IgD-negative memory B cell (primary cell): ENCODE data around the gene GALNT17. TPM values are rescaled to one million over a fixed set of nuclear protein-coding genes. Genes with fewer than 3 reads are reported as not detected.
"Not testable (repeated sequence)": the region's sequence is repeated elsewhere in the genome, so short reads cannot be mapped to it uniquely, and the experiment has no call there.

ENCODE experiments used
- H3K27ac Mint-ChIP-seq, 3 donors: one replicate each; pipeline ENCODE4 v1.8.0; 2020 to 2022; ENCODE audit warnings: mild to moderate bottlenecking in 3 of 3, mixed read lengths in 3 of 3, moderate library complexity in 1 of 3
- H3K27me3 Mint-ChIP-seq: one replicate; pipeline ENCODE4 v1.8.0; 2021; ENCODE audit warnings: mixed read lengths
- H3K36me3 Mint-ChIP-seq: one replicate; pipeline ENCODE4 v1.8.0; 2020; ENCODE audit warnings: mild to moderate bottlenecking, mixed read lengths
- H3K4me1 Mint-ChIP-seq, 3 donors: one replicate each; pipeline ENCODE4 v1.8.0; 2020 to 2022; ENCODE audit warnings: mixed read lengths in 3 of 3, mild to moderate bottlenecking in 1 of 3
- H3K4me3 Mint-ChIP-seq, 4 donors: one replicate each; pipeline ENCODE4 v1.8.0; 2020 to 2022; ENCODE audit warnings: mild to moderate bottlenecking in 4 of 4, mixed read lengths in 4 of 4, moderate library complexity in 3 of 4
- H3K9me3 Mint-ChIP-seq, 3 donors: one replicate each; pipeline ENCODE4 v1.8.0; 2020 to 2021; ENCODE audit warnings: mixed read lengths in 3 of 3, mild to moderate bottlenecking in 1 of 3
- polyA plus RNA-seq: library from polyadenylated mRNA; unstranded; fragments of 300-500 nt; fragmentation: Illumina TruSeq; gene quantifications from one replicate; pipeline ENCODE4 v1.2.3, GENCODE V29; 2021

GALNT17 gene
- polyA plus RNA-seq, 1 donor from 2014 or later, result not detected

- no peaks in the 10 kb centered on the region for H3K27me3 Mint-ChIP-seq
- no peaks in the 10 kb centered on the region for H3K36me3 Mint-ChIP-seq
- no peaks in the 10 kb centered on the region for H3K4me1 Mint-ChIP-seq
Measured at GRCh38 chr7:71618278-71618677, 486.3 kb downstream of the GALNT17 start.

DNA sequence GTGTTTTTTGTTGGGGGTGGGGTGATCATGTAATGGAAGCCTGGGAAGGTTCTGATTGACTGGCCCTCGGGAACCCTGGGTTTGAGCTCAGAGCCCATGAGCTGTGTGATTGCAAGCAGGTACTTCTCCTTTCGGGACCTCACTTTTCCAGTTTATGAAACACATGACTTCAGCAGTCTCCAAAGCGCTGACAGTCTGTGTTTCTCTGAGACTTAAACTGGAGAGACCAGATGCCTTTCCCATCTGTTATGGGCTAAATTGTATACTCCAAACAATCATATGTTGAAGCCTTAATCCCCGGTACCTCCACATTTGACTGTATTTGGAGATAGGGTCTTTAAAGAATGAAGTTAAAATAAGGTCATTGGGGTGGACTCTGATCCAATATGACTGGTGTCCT, 493.6 kb downstream of the GALNT17 start:
- H3K4me1 Mint-ChIP-seq, result no peaks in the 10 kb centered on the region
- H3K9me3 Mint-ChIP-seq, result peaks cover 0 to 3% (median 2%) of the 10 kb centered on the region in 3 donors
- H3K27me3 Mint-ChIP-seq, result no peaks in the 10 kb centered on the region
- H3K27ac Mint-ChIP-seq, result no peak overlapping the region
- no peaks in the 10 kb centered on the region for H3K36me3 Mint-ChIP-seq
- H3K4me3 Mint-ChIP-seq, result no peak overlapping the region

More at GRCh38 chr7:71618278-71618677, 486.3 kb downstream of the GALNT17 start:
- no peak overlapping the region for H3K4me3 Mint-ChIP-seq
- peaks cover 0 to 9% (median 0%) of the 10 kb centered on the region in 3 donors for H3K9me3 Mint-ChIP-seq
- H3K27ac Mint-ChIP-seq, result no peak overlapping the region

DNA sequence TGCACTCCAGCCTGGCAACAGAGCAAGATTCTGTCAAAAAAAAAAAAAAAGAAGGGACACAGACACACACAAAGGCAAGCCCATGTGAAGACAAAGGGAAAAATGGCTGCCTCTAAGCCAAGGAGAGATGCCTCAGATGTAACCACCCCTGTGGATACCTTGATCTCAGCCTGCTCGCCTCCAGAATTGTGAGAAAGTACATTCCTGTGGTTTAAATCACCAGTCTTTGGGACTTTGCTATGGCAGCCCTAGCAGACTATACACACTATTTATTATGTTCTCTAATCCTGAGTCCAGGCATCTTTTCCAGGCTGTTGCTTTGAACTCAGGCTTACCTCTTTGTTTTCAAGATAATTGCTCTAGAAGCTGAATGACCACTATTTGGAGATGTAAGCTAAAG, 494.3 kb downstream of the GALNT17 start:
- H3K9me3 Mint-ChIP-seq, result peaks cover 0 to 5% (median 5%) of the 10 kb centered on the region in 3 donors
- no peaks in the 10 kb centered on the region for H3K4me1 Mint-ChIP-seq
- H3K36me3 Mint-ChIP-seq, result no peaks in the 10 kb centered on the region
- H3K27me3 Mint-ChIP-seq, result no peaks in the 10 kb centered on the region
- H3K27ac Mint-ChIP-seq, result no peak overlapping the region
- H3K4me3 Mint-ChIP-seq, result no peak overlapping the region

GRCh38 chr7:71627651-71628050, 495.7 kb downstream of the GALNT17 start:
- no peaks in the 10 kb centered on the region for H3K27me3 Mint-ChIP-seq
- H3K4me3 Mint-ChIP-seq, result peak overlapping the region in 1 of 4 donors; percentile 2
- peaks cover 0 to 7% (median 6%) of the 10 kb centered on the region in 3 donors for H3K9me3 Mint-ChIP-seq
- no peaks in the 10 kb centered on the region for H3K36me3 Mint-ChIP-seq
- H3K27ac Mint-ChIP-seq, result no peak overlapping the region
- H3K4me1 Mint-ChIP-seq, result no peaks in the 10 kb centered on the region

GRCh38 chr7:71630516-71630915, 498.6 kb downstream of the GALNT17 start:
- H3K27ac Mint-ChIP-seq, result peak overlapping the region in 1 of 3 donors; percentile 90
- peak overlapping the region in 1 of 4 donors; percentile 76 for H3K4me3 Mint-ChIP-seq
- H3K9me3 Mint-ChIP-seq, result peaks cover 0 to 9% (median 7%) of the 10 kb centered on the region in 3 donors
- no peaks in the 10 kb centered on the region for H3K36me3 Mint-ChIP-seq
- H3K4me1 Mint-ChIP-seq, result no peaks in the 10 kb centered on the region
- H3K27me3 Mint-ChIP-seq, result no peaks in the 10 kb centered on the region

DNA sequence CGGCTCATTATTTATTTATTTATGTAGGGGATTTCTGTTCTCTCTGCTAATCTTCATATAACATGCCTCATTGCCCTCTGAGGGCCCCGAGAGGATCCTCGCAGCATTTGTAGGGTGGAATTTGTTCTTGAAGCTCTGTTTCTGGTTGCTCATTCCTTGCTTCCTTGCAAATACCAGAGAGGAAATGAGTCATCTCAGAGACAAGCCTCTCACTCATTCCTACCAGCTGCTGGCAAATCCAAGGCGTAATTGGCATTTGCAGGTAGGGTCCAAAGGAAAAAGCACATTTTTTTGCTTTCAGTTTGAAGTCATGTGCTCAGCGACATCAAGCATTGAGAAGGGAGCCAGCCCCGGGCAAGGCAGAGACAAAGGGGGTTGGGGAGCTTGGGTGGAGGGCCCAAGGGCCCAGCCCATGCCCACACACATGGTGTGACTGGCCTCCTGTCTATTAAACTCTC, 501.6 kb downstream of the GALNT17 start:
- Mint-ChIP-seq H3K4me1 (no peaks in the 10 kb centered on the region), H3K36me3 (no peaks in the 10 kb centered on the region), H3K9me3 (peaks cover 1 to 11% (median 8%) of the 10 kb centered on the region in 3 donors), H3K4me3 (peak overlapping the region in 1 of 4 donors; percentile 9), H3K27ac (no peak overlapping the region), H3K27me3 (no peaks in the 10 kb centered on the region)

- not testable (repeated sequence) for H3K27ac Mint-ChIP-seq, H3K36me3 Mint-ChIP-seq, H3K4me1 Mint-ChIP-seq, H3K4me3 Mint-ChIP-seq, H3K27me3 Mint-ChIP-seq, H3K9me3 Mint-ChIP-seq
Measured at GRCh38 chr7:71635849-71636248, 503.9 kb downstream of the GALNT17 start.

DNA sequence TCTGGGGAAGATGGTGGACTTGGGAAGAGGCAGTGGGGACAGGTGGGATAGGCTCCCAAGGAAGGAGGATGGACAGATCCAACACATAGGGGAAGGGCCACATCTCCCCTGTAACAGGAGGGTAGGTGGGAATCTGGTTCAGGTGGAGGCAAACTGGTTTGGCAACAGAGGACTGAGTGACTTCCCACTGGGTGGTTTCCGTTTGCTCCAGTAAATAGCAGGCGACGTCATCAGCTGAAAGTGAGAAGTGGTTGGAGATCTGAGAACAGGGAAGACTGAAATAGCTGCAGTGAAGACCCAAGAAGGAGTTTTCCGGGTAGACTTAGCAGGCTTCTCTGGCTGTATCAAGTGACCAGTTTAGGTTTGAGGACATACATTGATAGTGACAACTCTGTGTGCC, 504.4 kb downstream of the GALNT17 start:
- no peaks in the 10 kb centered on the region for H3K36me3 Mint-ChIP-seq
- no peaks in the 10 kb centered on the region for H3K4me1 Mint-ChIP-seq
- peaks cover 4 to 9% (median 7%) of the 10 kb centered on the region in 3 donors for H3K9me3 Mint-ChIP-seq
- H3K27me3 Mint-ChIP-seq, result no peaks in the 10 kb centered on the region
- peak overlapping the region in 1 of 4 donors; percentile 61 for H3K4me3 Mint-ChIP-seq
- H3K27ac Mint-ChIP-seq, result no peak overlapping the region

DNA sequence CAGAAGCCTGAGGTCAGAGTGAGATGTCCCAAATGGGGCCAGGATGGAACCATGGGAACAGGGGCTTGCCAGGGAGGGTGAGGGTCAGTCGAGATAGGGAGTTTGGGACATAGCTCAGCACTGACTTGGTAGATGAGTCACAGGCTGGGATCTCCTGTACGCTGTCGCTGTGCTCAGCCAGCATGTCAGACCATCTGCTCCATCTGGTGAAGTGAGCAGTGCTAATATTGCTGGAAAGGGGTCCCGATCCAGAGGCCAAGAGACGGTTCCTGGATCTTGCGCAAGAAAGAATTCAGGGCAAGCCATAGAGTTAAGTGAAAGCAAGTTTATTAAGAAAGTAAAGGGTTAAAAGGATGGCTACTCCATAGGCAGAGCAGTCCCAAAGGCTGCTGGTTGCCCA, 505.6 kb downstream of the GALNT17 start:
- Mint-ChIP-seq H3K4me1 (no peaks in the 10 kb centered on the region), H3K9me3 (peaks cover 4 to 7% (median 5%) of the 10 kb centered on the region in 3 donors), H3K36me3 (no peaks in the 10 kb centered on the region), H3K27ac (no peak overlapping the region), H3K27me3 (no peaks in the 10 kb centered on the region), H3K4me3 (no peak overlapping the region)

- Mint-ChIP-seq H3K4me1 (no peaks in the 10 kb centered on the region), H3K4me3 (no peak overlapping the region), H3K36me3 (no peaks in the 10 kb centered on the region), H3K27me3 (no peaks in the 10 kb centered on the region), H3K9me3 (peaks cover 4 to 7% (median 5%) of the 10 kb centered on the region in 3 donors), H3K27ac (no peak overlapping the region)
Measured at GRCh38 chr7:71638108-71638507, 506.2 kb downstream of the GALNT17 start.

GRCh38 chr7:71639382-71640085, 507.6 kb downstream of the GALNT17 start:
- Mint-ChIP-seq H3K4me3 (no peak overlapping the region), H3K27ac (no peak overlapping the region), H3K4me1 (no peaks in the 10 kb centered on the region), H3K36me3 (no peaks in the 10 kb centered on the region), H3K9me3 (peaks cover 2 to 7% (median 4%) of the 10 kb centered on the region in 3 donors), H3K27me3 (no peaks in the 10 kb centered on the region)

GRCh38 chr7:71643031-71643430, 511.1 kb downstream of the GALNT17 start:
- H3K4me3 Mint-ChIP-seq, H3K27ac Mint-ChIP-seq, H3K27me3 Mint-ChIP-seq, H3K9me3 Mint-ChIP-seq, H3K4me1 Mint-ChIP-seq, H3K36me3 Mint-ChIP-seq: not testable (repeated sequence)

- Mint-ChIP-seq H3K27ac (no peak overlapping the region), H3K9me3 (peaks cover 5 to 7% (median 6%) of the 10 kb centered on the region in 3 donors), H3K4me1 (no peaks in the 10 kb centered on the region), H3K27me3 (no peaks in the 10 kb centered on the region), H3K4me3 (no peak overlapping the region), H3K36me3 (no peaks in the 10 kb centered on the region)
Measured at GRCh38 chr7:71645836-71646235, 513.9 kb downstream of the GALNT17 start.

DNA sequence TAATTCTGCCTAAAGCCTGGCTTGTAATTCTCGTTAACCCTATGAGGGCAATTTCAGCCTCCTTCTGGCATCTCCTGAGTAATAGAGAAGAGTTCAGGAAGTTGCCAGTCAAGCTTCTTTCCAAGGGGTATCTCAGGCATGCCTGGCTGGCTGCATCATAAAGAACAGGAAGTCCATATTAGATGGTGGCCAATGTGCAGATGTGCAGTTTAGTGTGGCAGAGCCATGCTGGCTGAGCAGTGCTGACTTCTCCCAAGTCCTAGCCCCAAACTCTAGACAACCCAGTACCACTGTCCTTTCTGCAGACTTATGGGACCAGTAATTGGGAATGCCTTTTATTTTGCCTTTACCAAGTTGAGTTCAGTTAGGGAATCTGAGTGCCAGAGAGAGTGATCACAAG, 517.9 kb downstream of the GALNT17 start:
- peaks cover 5 to 7% (median 6%) of the 10 kb centered on the region in 3 donors for H3K9me3 Mint-ChIP-seq
- no peak overlapping the region for H3K27ac Mint-ChIP-seq
- H3K4me3 Mint-ChIP-seq, result no peak overlapping the region
- H3K4me1 Mint-ChIP-seq, result no peaks in the 10 kb centered on the region
- no peaks in the 10 kb centered on the region for H3K27me3 Mint-ChIP-seq
- no peaks in the 10 kb centered on the region for H3K36me3 Mint-ChIP-seq

DNA sequence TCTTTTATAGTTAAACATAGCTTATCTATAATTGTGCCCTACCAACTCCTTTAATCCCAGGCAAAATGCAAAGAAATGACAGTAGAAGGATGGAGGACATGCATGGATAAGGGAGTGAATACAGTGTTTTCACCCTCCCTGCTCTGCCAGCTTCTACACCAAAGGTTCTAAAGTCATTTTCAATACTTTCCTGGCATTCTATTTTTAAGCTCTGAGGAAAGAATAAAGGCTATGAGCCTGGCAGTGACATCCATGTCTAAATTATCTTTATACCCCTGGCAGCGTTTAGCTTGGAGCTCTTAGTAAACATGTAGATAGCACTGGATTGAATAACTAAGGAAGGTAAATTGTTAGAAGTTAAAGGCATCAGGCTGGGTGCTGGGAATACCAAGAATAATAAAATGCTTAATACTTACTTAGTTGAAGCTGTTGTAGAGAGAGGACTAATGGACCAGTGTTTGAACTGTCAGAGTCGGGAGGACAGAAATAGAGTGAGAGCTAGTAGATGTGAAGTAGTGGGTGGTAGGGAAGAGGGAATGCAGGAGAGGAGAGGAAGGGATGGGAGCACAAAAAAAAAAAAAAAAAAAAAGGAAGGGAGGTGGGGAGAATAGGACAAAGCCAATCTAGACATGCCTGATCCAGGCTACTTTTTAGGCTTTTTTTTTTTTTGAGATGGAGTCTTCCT, 518.9 kb downstream of the GALNT17 start:
- no peaks in the 10 kb centered on the region for H3K4me1 Mint-ChIP-seq
- H3K27ac Mint-ChIP-seq, result no peak overlapping the region
- no peak overlapping the region for H3K4me3 Mint-ChIP-seq
- no peaks in the 10 kb centered on the region for H3K27me3 Mint-ChIP-seq
- no peaks in the 10 kb centered on the region for H3K36me3 Mint-ChIP-seq
- peaks cover 4 to 7% (median 5%) of the 10 kb centered on the region in 3 donors for H3K9me3 Mint-ChIP-seq

- Mint-ChIP-seq H3K9me3 (peaks cover 5 to 7% (median 6%) of the 10 kb centered on the region in 3 donors), H3K27ac (no peak overlapping the region), H3K4me3 (no peak overlapping the region), H3K27me3 (no peaks in the 10 kb centered on the region), H3K36me3 (no peaks in the 10 kb centered on the region), H3K4me1 (no peaks in the 10 kb centered on the region)
Measured at GRCh38 chr7:71652510-71652909, 520.6 kb downstream of the GALNT17 start.
